HepG2 (cell line): Measurements from ENCODE around the gene EPHX1. TPM values are rescaled to one million over a fixed set of nuclear protein-coding genes. Genes with fewer than 3 reads are reported as not detected.

Experiments used
- DBP ChIP-seq: sonication (generic); formaldehyde crosslinking; IDR thresholded peaks from 2 replicates; pipeline ENCODE4 v1.4.0; 2020; ENCODE audit warnings: missing genetic modification reagents; ENCODE audit errors: not compliant biosample characterization
- DPF2 ChIP-seq: sonication (generic); formaldehyde crosslinking; IDR thresholded peaks from 2 replicates; pipeline ENCODE4 v1.4.0; 2020; ENCODE audit warnings: mild to moderate bottlenecking, low read depth, missing genetic modification reagents, borderline replicate concordance
- GLMP ChIP-seq: sonication (generic); formaldehyde crosslinking; IDR thresholded peaks from 2 replicates; pipeline ENCODE4 v1.9.0; 2021; ENCODE audit warnings: missing genetic modification reagents, mild to moderate bottlenecking, borderline replicate concordance
- HNF4G ChIP-seq, 2 experiments: sonication (generic) in 1 of 2; formaldehyde crosslinking in 1 of 2; IDR thresholded peaks; 2 replicates each; pipeline versions ENCODE4 v1.4.0 to v1.6.1; 2011 to 2020; ENCODE audit warnings: borderline replicate concordance in 2 of 2, low read depth in 2 of 2, mild to moderate bottlenecking in 2 of 2, low read length in 1 of 2, missing genetic modification reagents in 1 of 2, moderate library complexity in 1 of 2
- HNRNPUL1 ChIP-seq: fragments of 200-400 bp; formaldehyde crosslinking; IDR thresholded peaks from 2 replicates; pipeline ENCODE4 v1.6.1; 2017; ENCODE audit warnings: low read depth, mild to moderate bottlenecking, low read length, moderate library complexity
- MED8 ChIP-seq: sonication (generic); formaldehyde crosslinking; IDR thresholded peaks from 2 replicates; pipeline ENCODE4 v1.8.1; 2023; ENCODE audit warnings: mild to moderate bottlenecking, missing genetic modification reagents; ENCODE audit not compliant: insufficient replicate concordance
- MIER2 ChIP-seq: IDR thresholded peaks from 2 replicates; pipeline ENCODE4 v1.6.1; 2016; ENCODE audit warnings: missing biosample characterization, missing genetic modification reagents
- PCBP1 ChIP-seq: fragments of 200-400 bp; formaldehyde crosslinking; IDR thresholded peaks from 2 replicates; pipeline ENCODE4 v1.6.1; 2017; ENCODE audit warnings: mild to moderate bottlenecking, low read depth, low read length, borderline replicate concordance
- PHF20 ChIP-seq: sonication (generic); formaldehyde crosslinking; IDR thresholded peaks from 2 replicates; pipeline ENCODE4 v1.5.0; 2020; ENCODE audit warnings: mild to moderate bottlenecking, missing genetic modification reagents
- SKI ChIP-seq: fragments of 450-650 bp; IDR thresholded peaks from one replicate; pipeline ENCODE4 v1.6.1; 2018; ENCODE audit warnings: mild to moderate bottlenecking; ENCODE audit not compliant: partially characterized antibody
- STAT5B ChIP-seq: sonication (generic); formaldehyde crosslinking; IDR thresholded peaks from 2 replicates; pipeline ENCODE4 v1.4.0; 2020; ENCODE audit warnings: missing genetic modification reagents
- THYN1 ChIP-seq: sonication (generic); formaldehyde crosslinking; IDR thresholded peaks from 2 replicates; pipeline ENCODE4 v1.8.1; 2023; ENCODE audit warnings: low read depth, mild to moderate bottlenecking, moderate library complexity, missing genetic modification reagents, borderline replicate concordance
- TOPORS ChIP-seq: sonication (generic); formaldehyde crosslinking; IDR thresholded peaks from 2 replicates; pipeline ENCODE4 v1.8.0; 2023; ENCODE audit warnings: mild to moderate bottlenecking, missing genetic modification reagents
- TRAFD1 ChIP-seq: sonication (generic); formaldehyde crosslinking; IDR thresholded peaks from 2 replicates; pipeline ENCODE4 v1.5.1; 2020; ENCODE audit warnings: missing genetic modification reagents, mild to moderate bottlenecking, borderline replicate concordance
- ZFP41 ChIP-seq: sonication (generic); formaldehyde crosslinking; IDR thresholded peaks from 2 replicates; pipeline ENCODE4 v1.4.0; 2020; ENCODE audit warnings: mild to moderate bottlenecking, missing genetic modification reagents, borderline replicate concordance
- ZNF251 ChIP-seq: sonication (generic); formaldehyde crosslinking; IDR thresholded peaks from 2 replicates; pipeline ENCODE4 v1.9.0; 2021; ENCODE audit warnings: mild to moderate bottlenecking, missing genetic modification reagents
- ZNF619 ChIP-seq: sonication (generic); formaldehyde crosslinking; IDR thresholded peaks from 2 replicates; pipeline ENCODE4 v1.4.0; 2020; ENCODE audit warnings: mild to moderate bottlenecking, missing genetic modification reagents
- ZNF703 ChIP-seq: sonication (generic); formaldehyde crosslinking; IDR thresholded peaks from 2 replicates; pipeline ENCODE4 v1.5.1; 2020; ENCODE audit warnings: missing genetic modification reagents, mild to moderate bottlenecking, moderate library complexity, borderline replicate concordance
- ZNF770 ChIP-seq: sonication (generic); formaldehyde crosslinking; IDR thresholded peaks from 2 replicates; pipeline ENCODE4 v1.5.0; 2020; ENCODE audit warnings: mild to moderate bottlenecking, missing genetic modification reagents
- ZNF850 ChIP-seq: sonication (generic); formaldehyde crosslinking; conservative IDR thresholded peaks from 2 replicates; pipeline ENCODE4 v1.9.0; 2021; ENCODE audit warnings: mild to moderate bottlenecking, missing genetic modification reagents
- polyA plus RNA-seq, 8 experiments: library from polyadenylated mRNA; depleted of rRNA in 3 of 8; stranded (reverse) in 7 of 8; unstranded in 1 of 8; fragments of >200 nt; fragmentation: Illumina TruSeq in 4 of 8; extraction: Trizol in 4 of 8; gene quantifications; 2 replicates each; pipeline versions ENCODE4 v1.2.1 to v1.2.3, GENCODE V29; 2011 to 2016; ENCODE audit warnings: low read depth in 4 of 8, missing spikeins in 1 of 8, mixed read lengths in 1 of 8; ENCODE audit not compliant: insufficient read depth in 1 of 8
- total RNA-seq, 5 experiments: library from RNA; depleted of rRNA; stranded (reverse); fragments of >200 nt; fragmentation: Illumina TruSeq; extraction: Trizol; gene quantifications; 2 replicates each; pipeline ENCODE4 v1.2.3, GENCODE V29; 2016; ENCODE audit warnings: low read depth in 1 of 5
- TF ChIP-seq, protein P1 (sequence below): sonication (generic); formaldehyde crosslinking; IDR thresholded peaks from 2 replicates; pipeline ENCODE4 v1.4.0; 2020; ENCODE audit warnings: missing genetic modification reagents

EPHX1 gene
- total and polyA plus RNA-seq, 2 of the 13 experiments (the other 11 are each of a cell fraction or from before 2014, with no cell fraction given) = 27.7 to 36.5 TPM

DNA sequence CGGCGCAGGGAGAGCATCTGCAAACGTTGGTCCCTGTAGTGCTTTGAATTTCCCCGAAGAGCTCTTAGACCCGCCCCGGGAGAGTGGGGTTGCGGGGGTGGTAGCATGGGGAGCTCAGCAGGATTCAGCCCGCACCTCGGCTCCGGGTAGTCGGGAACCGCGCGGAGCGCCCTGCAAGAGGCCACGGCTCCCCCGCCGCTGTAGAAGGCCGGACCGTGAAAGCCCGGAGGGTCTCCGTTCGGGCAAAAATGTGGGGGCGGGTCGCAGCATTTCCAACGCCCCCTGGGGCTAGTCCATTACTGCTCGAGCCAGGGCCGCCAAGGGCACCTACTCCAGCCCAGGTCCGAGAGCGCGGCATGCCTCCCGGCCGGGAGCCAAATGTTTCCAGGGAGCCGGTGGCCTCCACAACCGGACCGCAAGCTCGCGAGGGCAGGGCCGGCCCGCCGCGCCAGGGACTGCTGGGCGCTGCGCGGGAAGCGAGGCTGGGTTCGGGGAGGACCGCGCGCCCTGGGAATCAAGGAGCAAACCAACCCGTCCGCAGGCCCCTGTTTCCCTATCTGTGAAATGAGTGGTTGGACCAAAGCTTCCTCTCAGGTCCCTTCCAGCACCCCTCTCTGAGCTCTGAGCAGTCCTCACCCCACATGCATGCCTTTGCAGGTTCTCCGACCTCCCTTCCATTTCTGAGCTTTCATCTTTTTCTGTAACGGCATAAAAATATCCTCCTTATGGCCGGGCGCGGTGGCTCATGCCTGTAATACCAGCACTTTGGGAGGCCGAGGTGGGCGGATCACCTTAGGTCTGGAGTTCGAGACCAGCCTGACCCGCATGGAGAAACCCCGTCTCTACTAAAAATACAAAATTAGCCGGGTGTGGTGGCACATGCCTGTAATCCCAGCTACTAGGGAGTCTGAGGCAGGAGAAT lies 73.0 kb downstream of the EPHX1 start (continued):
- no peak for TF ChIP-seq HNF4G (IDR thresholded peaks at IDR 0.05; ENCODE audit: borderline replicate concordance, low read depth, low read length)
- TF ChIP-seq HNF4G (CRISPR knock-in tag; IDR thresholded peaks at IDR 0.05; ENCODE audit: borderline replicate concordance, low read depth) = no peak
- TF ChIP-seq ZNF251 = no peak
- TF ChIP-seq, protein P1, sequence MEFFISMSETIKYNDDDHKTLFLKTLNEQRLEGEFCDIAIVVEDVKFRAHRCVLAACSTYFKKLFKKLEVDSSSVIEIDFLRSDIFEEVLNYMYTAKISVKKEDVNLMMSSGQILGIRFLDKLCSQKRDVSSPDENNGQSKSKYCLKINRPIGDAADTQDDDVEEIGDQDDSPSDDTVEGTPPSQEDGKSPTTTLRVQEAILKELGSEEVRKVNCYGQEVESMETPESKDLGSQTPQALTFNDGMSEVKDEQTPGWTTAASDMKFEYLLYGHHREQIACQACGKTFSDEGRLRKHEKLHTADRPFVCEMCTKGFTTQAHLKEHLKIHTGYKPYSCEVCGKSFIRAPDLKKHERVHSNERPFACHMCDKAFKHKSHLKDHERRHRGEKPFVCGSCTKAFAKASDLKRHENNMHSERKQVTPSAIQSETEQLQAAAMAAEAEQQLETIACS (CRISPR knock-in tag) = no peak; the same call in 1 of the 2 replicates
- TF ChIP-seq PCBP1 = no peak
- TF ChIP-seq TRAFD1 (CRISPR knock-in tag) = no peak
- no peak for TF ChIP-seq ZFP41
- TF ChIP-seq MED8 (CRISPR knock-in tag) = no peak
- no peak for TF ChIP-seq STAT5B
- TF ChIP-seq HNRNPUL1 = no peak
- peak; percentile 3 for TF ChIP-seq DBP (CRISPR knock-in tag)
- TF ChIP-seq ZNF619 (CRISPR knock-in tag) = no peak
- no peak for TF ChIP-seq MIER2 (CRISPR knock-in tag)
- TF ChIP-seq GLMP (CRISPR knock-in tag) = no peak
- no peak for TF ChIP-seq DPF2 (CRISPR knock-in tag)
- peak; percentile 56; the same call in 1 of the 2 replicates for TF ChIP-seq ZNF770 (CRISPR knock-in tag)
- TF ChIP-seq TOPORS (CRISPR knock-in tag) = no peak
- TF ChIP-seq ZNF703 = no peak
- TF ChIP-seq PHF20 (CRISPR knock-in tag) = no peak
- no peak for TF ChIP-seq SKI
- 0 out of 2 replicates have a peak, but pooled peaks have one; percentile 72 for TF ChIP-seq ZNF850 (CRISPR knock-in tag)
- no peak for TF ChIP-seq THYN1 (CRISPR knock-in tag)
